Neuron (in vitro differentiated cells): ENCODE data around the gene NARF.
"Not testable (repeated sequence)": the region's sequence is repeated elsewhere in the genome, so short reads cannot be mapped to it uniquely, and the experiment has no call there.

Experiments
- H2AFZ ChIP-seq: one replicate; pipeline ENCODE4 v1.6.1; 2013; ENCODE audit warnings: low read depth, mild to moderate bottlenecking, inconsistent platforms, low read length, moderate library complexity
- H3K27me3 ChIP-seq: one replicate; pipeline ENCODE4 v1.6.1; 2013; ENCODE audit warnings: low read length; ENCODE audit not compliant: insufficient read depth
- H3K36me3 ChIP-seq: one replicate; pipeline ENCODE4 v1.6.1; 2013; ENCODE audit warnings: low read length; ENCODE audit not compliant: insufficient read depth
- H3K4me1 ChIP-seq: one replicate; pipeline ENCODE4 v1.6.1; 2013; ENCODE audit warnings: low read length; ENCODE audit not compliant: insufficient read depth
- H3K4me3 ChIP-seq: 2 replicates; pipeline ENCODE4 v1.5.1; 2013; ENCODE audit warnings: mild to moderate bottlenecking, low read length, moderate library complexity
- H3K9me3 ChIP-seq: one replicate; pipeline ENCODE4 v1.6.1; 2013; ENCODE audit warnings: low read length

Gene NARF

GRCh38 chr17:82458179-82458884, at the start of gene NARF:
Gene NARF (plus strand): TSS chr17:82458741. CDS start chr17:82458804, 63 bp downstream.
- peak within 1 kb of the TSS; percentile 30 for H2AFZ ChIP-seq
- H3K27me3 ChIP-seq: no peaks in the 10 kb centered on the region
- peaks cover 33% of the 10 kb centered on the region for H3K36me3 ChIP-seq
- peaks cover 13% of the 10 kb centered on the region for H3K4me1 ChIP-seq
- H3K4me3 ChIP-seq: peak within 1 kb of the TSS; percentile 86
- H3K9me3 ChIP-seq: no peaks in the 10 kb centered on the region

GRCh38 chr17:82408938-82409318, 49.6 kb upstream of the NARF start:
- Histone ChIP-seq H3K9me3 (no peaks in the 10 kb centered on the region), H2AFZ (no peak overlapping the region), H3K4me1 (no peaks in the 10 kb centered on the region)

GRCh38 chr17:82410014-82410716, 48.4 kb upstream of the NARF start:
- H3K4me3 ChIP-seq: no peak overlapping the region
- no peaks in the 10 kb centered on the region for H3K27me3 ChIP-seq
- no peak overlapping the region for H2AFZ ChIP-seq
- H3K4me1 ChIP-seq: peaks cover 2% of the 10 kb centered on the region
- peaks cover 12% of the 10 kb centered on the region for H3K36me3 ChIP-seq
- no peaks in the 10 kb centered on the region for H3K9me3 ChIP-seq

More at GRCh38 chr17:82408938-82409318, 49.6 kb upstream of the NARF start:
- Histone ChIP-seq H3K36me3 (peaks cover 16% of the 10 kb centered on the region), H3K27me3 (no peaks in the 10 kb centered on the region), H3K4me3 (no peak overlapping the region)

GRCh38 chr17:82411396-82412053, 47.0 kb upstream of the NARF start:
- no peak overlapping the region for H2AFZ ChIP-seq
- H3K4me3 ChIP-seq: no peak overlapping the region
- peaks cover 11% of the 10 kb centered on the region for H3K36me3 ChIP-seq
- no peaks in the 10 kb centered on the region for H3K27me3 ChIP-seq
- peaks cover 4% of the 10 kb centered on the region for H3K4me1 ChIP-seq
- no peaks in the 10 kb centered on the region for H3K9me3 ChIP-seq

DNA sequence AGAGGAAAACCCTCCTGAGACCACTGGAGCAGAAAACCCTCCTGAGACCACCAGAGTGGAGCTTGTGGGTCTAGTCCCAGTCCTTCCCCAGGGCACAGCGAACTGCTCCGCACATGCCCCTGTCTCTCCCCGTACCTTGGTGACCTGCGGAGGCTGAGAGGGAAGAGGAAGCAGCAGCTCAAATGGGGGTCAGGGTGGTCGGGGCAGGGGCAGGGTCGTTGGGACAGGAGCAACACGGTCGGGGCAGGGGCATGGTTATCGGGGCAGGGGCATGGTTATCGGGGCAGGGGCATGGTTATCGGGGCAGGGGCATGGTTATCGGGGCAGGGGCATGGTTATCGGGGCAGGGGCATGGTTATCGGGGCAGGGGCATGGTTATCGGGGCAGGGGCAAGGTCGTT, 46.5 kb upstream of the NARF start:
- H3K36me3 ChIP-seq: peaks cover 11% of the 10 kb centered on the region
- not testable (repeated sequence) for H3K27me3 ChIP-seq, H3K4me3 ChIP-seq, H3K4me1 ChIP-seq, H2AFZ ChIP-seq, H3K9me3 ChIP-seq

DNA sequence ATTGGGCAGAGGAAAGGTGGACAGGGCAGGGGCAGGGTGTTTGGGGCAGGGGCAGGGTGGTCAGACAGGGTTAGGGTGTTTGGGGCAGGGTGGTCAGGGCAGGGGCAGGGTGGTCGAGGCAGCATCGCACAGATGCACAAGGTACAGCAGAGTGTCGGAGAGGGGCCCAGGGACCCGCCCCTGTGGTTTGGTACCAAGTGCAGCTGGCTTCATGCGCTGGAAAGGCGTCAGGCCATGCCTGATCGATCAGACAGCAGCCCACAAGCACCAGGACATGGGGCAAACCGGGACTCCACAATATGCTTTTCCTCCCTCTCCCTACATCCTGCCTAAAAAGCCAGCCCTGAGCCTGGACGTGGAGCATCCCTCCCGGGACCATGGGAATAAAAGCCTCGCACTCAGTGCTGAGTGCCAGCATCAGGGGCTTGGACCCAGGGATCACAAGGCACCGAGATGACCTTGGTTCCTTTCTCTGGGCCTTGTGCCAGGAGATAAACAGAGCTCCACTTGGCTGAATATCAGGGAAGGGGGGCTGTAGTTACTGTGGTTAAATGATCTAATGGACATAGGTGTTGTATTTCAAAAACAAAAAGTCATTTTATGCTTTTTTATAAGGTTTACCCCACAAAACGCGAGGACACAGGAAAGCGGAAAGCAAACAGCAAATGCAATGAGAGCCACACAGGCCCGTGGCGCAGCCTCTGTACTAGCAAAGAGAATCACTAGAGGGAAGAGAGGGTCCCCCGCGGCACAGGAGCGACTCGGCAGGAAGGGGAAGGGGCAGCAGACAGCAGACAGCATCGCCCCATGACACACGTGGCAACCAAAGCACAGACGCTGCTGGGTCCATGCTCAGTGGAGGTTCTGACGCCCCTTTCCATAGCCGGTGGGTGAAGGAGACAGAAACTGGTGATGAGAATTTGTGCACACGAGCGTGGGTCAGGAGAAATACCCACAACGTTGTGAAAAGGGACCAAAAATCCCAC, 45.7 kb upstream of the NARF start:
- Histone ChIP-seq H3K27me3 (no peaks in the 10 kb centered on the region), H3K4me3 (no peak overlapping the region), H3K4me1 (peaks cover 6% of the 10 kb centered on the region), H3K36me3 (peaks cover 8% of the 10 kb centered on the region), H2AFZ (no peak overlapping the region), H3K9me3 (no peaks in the 10 kb centered on the region)

DNA sequence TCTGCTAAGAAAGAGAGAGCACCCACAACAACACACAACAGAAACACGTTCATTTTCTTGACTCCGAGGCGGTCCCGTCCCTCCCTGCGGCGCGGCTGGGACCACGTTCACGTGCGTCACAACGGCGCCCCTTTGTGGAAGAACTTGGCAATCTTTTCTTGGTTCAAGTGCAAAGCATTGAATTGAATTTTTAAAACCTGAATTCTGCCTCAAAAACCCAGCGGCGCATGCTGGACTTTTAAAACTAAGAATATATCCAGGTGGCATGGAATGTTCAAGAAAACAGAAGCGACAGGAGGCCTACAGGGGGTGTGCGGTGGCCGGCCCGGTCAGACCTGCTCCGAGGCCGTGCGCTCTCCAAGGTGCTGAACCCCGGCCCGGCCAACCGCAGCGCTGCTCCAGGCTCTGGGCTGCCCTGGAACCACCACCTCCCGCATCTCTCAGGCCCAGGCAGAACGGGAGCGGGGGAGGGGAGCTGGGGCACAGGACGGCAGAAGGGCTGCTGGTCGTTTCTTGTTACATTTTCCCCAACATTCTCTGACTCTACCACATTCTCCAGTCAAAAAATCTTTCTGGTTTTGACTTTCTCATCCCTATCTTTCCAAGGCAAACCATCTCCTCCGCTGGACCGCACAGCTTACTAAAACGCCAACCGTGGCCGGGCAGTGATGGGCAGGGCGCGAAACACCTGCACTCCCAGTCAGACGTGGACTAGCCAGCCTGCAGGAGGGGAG, 43.8 kb upstream of the NARF start:
- H3K4me3 ChIP-seq: no peak overlapping the region
- H3K9me3 ChIP-seq: no peaks in the 10 kb centered on the region
- H3K4me1 ChIP-seq: peaks cover 18% of the 10 kb centered on the region
- H3K27me3 ChIP-seq: no peaks in the 10 kb centered on the region
- H2AFZ ChIP-seq: no peak overlapping the region
- no peaks in the 10 kb centered on the region for H3K36me3 ChIP-seq

DNA sequence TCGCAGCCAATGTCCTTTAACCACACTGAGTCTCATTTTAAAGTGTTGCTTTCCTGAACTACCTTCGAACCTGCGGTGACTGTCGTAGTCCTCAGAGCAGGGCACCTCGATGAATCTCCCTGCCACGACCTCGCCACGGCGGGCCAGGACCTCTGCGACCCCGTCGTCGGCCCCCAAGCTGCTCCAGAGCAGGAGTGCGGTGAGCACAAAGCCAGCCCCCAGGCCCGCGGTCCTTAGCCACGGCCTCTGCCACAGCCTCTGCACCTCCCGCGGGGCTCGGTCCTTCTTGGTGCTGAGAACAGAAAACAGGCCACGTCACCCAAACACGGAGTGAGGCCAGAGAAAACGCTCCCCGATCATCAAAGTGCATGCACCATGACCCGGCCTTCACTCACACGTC, 43.2 kb upstream of the NARF start:
- Histone ChIP-seq H3K9me3 (no peaks in the 10 kb centered on the region), H3K4me1 (peaks cover 19% of the 10 kb centered on the region), H3K4me3 (no peak overlapping the region), H2AFZ (no peak overlapping the region), H3K27me3 (no peaks in the 10 kb centered on the region), H3K36me3 (peaks cover 3% of the 10 kb centered on the region)

DNA sequence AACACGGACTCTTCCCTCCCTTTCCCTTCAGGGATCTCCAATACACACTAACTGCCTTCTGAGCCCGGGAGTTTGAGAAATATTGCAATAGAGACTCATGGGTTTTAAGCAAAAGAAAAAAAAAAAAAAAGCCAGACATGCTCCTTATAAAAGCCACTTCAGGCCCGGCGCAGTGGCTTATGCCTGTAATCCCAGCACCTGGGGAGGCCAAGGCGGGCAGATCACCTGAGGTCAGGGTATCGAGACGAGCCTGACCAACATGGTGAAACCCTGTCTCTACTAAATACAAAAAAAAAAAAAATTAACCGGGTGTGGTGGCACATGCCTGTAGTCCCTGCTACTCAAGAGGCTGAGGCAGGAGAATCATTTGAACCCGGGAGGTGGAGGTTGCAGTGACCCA, 42.8 kb upstream of the NARF start:
- Histone ChIP-seq H2AFZ (no peak overlapping the region), H3K9me3 (no peaks in the 10 kb centered on the region), H3K4me1 (peaks cover 19% of the 10 kb centered on the region), H3K4me3 (no peak overlapping the region), H3K36me3 (peaks cover 5% of the 10 kb centered on the region), H3K27me3 (no peaks in the 10 kb centered on the region)

- no peaks in the 10 kb centered on the region for H3K27me3 ChIP-seq
- H3K9me3 ChIP-seq: peaks cover 3% of the 10 kb centered on the region
- peaks cover 19% of the 10 kb centered on the region for H3K4me1 ChIP-seq
- peaks cover 8% of the 10 kb centered on the region for H3K36me3 ChIP-seq
- no peak overlapping the region for H3K4me3 ChIP-seq
- no peak overlapping the region for H2AFZ ChIP-seq
Observed at GRCh38 chr17:82416264-82416663, 42.3 kb upstream of the NARF start.

DNA sequence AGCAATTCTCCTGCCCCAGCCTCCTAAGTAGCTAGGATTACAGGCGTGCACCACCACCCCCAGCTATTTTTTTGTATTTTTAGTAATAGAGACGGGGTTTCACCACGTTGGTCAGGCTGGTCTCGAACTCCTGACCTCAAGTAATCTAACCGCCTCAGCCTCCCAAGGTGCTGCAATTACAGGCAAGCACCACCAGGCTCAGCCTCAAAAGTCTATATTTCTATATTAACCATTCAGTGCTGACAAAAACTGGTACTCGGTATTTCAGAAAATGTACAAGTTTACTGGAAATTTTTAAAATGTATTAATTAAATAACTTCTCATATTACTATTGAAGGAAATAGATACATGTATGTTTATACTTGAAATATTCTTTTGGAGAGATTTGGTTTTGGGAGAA, 41.8 kb upstream of the NARF start:
- Histone ChIP-seq H2AFZ (no peak overlapping the region), H3K4me3 (no peak overlapping the region), H3K9me3 (peaks cover 3% of the 10 kb centered on the region), H3K27me3 (no peaks in the 10 kb centered on the region), H3K36me3 (peaks cover 8% of the 10 kb centered on the region), H3K4me1 (peaks cover 19% of the 10 kb centered on the region)
